Measurements from ENCODE around the gene TFEC.
"Not testable (repeated sequence)": the region's sequence is repeated elsewhere in the genome, so short reads cannot be mapped to it uniquely, and the experiment has no call there.

Gene TFEC

GRCh38 chr7:116064179-116064578 is 33.6 kb upstream of the TFEC start:
- H4K20me1 ChIP-seq (ENCODE audit: low read depth, low read length) = no peaks in the 10 kb centered on the region
- H3K27ac ChIP-seq (ENCODE audit: low read depth, low read length) = no peak overlapping the region
- no peak overlapping the region for H3K9ac ChIP-seq (ENCODE audit: low read length)
- H3K9me2 ChIP-seq (replicated peaks; ENCODE audit: insufficient read depth, low read length) = no peaks in the 10 kb centered on the region; the same call in 1 of the 2 replicates
- no peak overlapping the region for H3K4me3 ChIP-seq (ENCODE audit: insufficient read depth, low read length, poor library complexity, severe bottlenecking)
- no peak overlapping the region for H2AFZ ChIP-seq (ENCODE audit: low read depth, low read length, severe bottlenecking)
- TF ChIP-seq CTCF (IDR thresholded peaks at IDR 0.05; ENCODE audit: insufficient read depth, low read length, poor library complexity, severe bottlenecking) (no peak), EZH2phosphoT487 (conservative IDR thresholded peaks at IDR 0.05; ENCODE audit: low read length) (no peak)
- H3K36me3 ChIP-seq (ENCODE audit: low read length) = no peaks in the 10 kb centered on the region
- no peaks in the 10 kb centered on the region for H3K79me2 ChIP-seq (ENCODE audit: insufficient read depth, low read length)
- no peaks in the 10 kb centered on the region for H3K27me3 ChIP-seq (ENCODE audit: low read length)
- H3F3A ChIP-seq (ENCODE audit: insufficient read depth) = no peaks in the 10 kb centered on the region
- no peaks in the 10 kb centered on the region for H3K9me3 ChIP-seq (ENCODE audit: insufficient read depth, low read length)
- no peak overlapping the region for H3K4me2 ChIP-seq (ENCODE audit: low read depth, low read length, poor library complexity, severe bottlenecking)

GRCh38 chr7:116062666-116063065 is 32.1 kb upstream of the TFEC start:
- Histone ChIP-seq H3K36me3 (ENCODE audit: low read length) (no peaks in the 10 kb centered on the region), H3F3A (ENCODE audit: insufficient read depth) (no peaks in the 10 kb centered on the region), H3K4me2 (ENCODE audit: low read depth, low read length, poor library complexity, severe bottlenecking) (no peak overlapping the region), H4K20me1 (ENCODE audit: low read depth, low read length) (no peaks in the 10 kb centered on the region), H3K9me2 (replicated peaks; ENCODE audit: insufficient read depth, low read length) (no peaks in the 10 kb centered on the region; the same call in 1 of the 2 replicates), H3K27ac (ENCODE audit: low read depth, low read length) (no peak overlapping the region), H3K9ac (ENCODE audit: low read length) (no peak overlapping the region), H3K79me2 (ENCODE audit: insufficient read depth, low read length) (no peaks in the 10 kb centered on the region), H3K4me3 (ENCODE audit: insufficient read depth, low read length, poor library complexity, severe bottlenecking) (no peak overlapping the region), H2AFZ (ENCODE audit: low read depth, low read length, severe bottlenecking) (no peak overlapping the region), H3K9me3 (ENCODE audit: insufficient read depth, low read length) (no peaks in the 10 kb centered on the region), H3K27me3 (ENCODE audit: low read length) (no peaks in the 10 kb centered on the region)
- TF ChIP-seq CTCF (IDR thresholded peaks at IDR 0.05; ENCODE audit: insufficient read depth, low read length, poor library complexity, severe bottlenecking) = no peak
- no peak for TF ChIP-seq EZH2phosphoT487 (conservative IDR thresholded peaks at IDR 0.05; ENCODE audit: low read length)

- no peaks in the 10 kb centered on the region for H3F3A ChIP-seq (ENCODE audit: insufficient read depth)
- H3K79me2 ChIP-seq (ENCODE audit: insufficient read depth, low read length) = no peaks in the 10 kb centered on the region
- no peak overlapping the region for H2AFZ ChIP-seq (ENCODE audit: low read depth, low read length, severe bottlenecking)
- no peak overlapping the region for H3K4me3 ChIP-seq (ENCODE audit: insufficient read depth, low read length, poor library complexity, severe bottlenecking)
- no peaks in the 10 kb centered on the region for H3K9me2 ChIP-seq (replicated peaks; ENCODE audit: insufficient read depth, low read length)
- no peaks in the 10 kb centered on the region for H4K20me1 ChIP-seq (ENCODE audit: low read depth, low read length)
- no peaks in the 10 kb centered on the region for H3K9me3 ChIP-seq (ENCODE audit: insufficient read depth, low read length)
- no peak overlapping the region for H3K27ac ChIP-seq (ENCODE audit: low read depth, low read length)
- no peaks in the 10 kb centered on the region for H3K27me3 ChIP-seq (ENCODE audit: low read length)
- no peak overlapping the region for H3K4me2 ChIP-seq (ENCODE audit: low read depth, low read length, poor library complexity, severe bottlenecking)
- TF ChIP-seq EZH2phosphoT487 (conservative IDR thresholded peaks at IDR 0.05; ENCODE audit: low read length) (no peak), CTCF (IDR thresholded peaks at IDR 0.05; ENCODE audit: insufficient read depth, low read length, poor library complexity, severe bottlenecking) (no peak)
- H3K36me3 ChIP-seq (ENCODE audit: low read length) = no peaks in the 10 kb centered on the region
- no peak overlapping the region for H3K9ac ChIP-seq (ENCODE audit: low read length)
These were observed 21.4 kb upstream of the TFEC start for GRCh38 chr7:116052006-116052405.

GRCh38 chr7:116047261-116047660 is 16.7 kb upstream of the TFEC start:
- not testable (repeated sequence) for H3F3A ChIP-seq (ENCODE audit: insufficient read depth); H3K4me3 ChIP-seq (ENCODE audit: insufficient read depth, low read length, poor library complexity, severe bottlenecking); H3K9me2 ChIP-seq (replicated peaks; ENCODE audit: insufficient read depth, low read length); H3K36me3 ChIP-seq (ENCODE audit: low read length); H3K9me3 ChIP-seq (ENCODE audit: insufficient read depth, low read length); H2AFZ ChIP-seq (ENCODE audit: low read depth, low read length, severe bottlenecking); H3K79me2 ChIP-seq (ENCODE audit: insufficient read depth, low read length); H3K4me2 ChIP-seq (ENCODE audit: low read depth, low read length, poor library complexity, severe bottlenecking); H3K27ac ChIP-seq (ENCODE audit: low read depth, low read length); H4K20me1 ChIP-seq (ENCODE audit: low read depth, low read length); H3K27me3 ChIP-seq (ENCODE audit: low read length); H3K9ac ChIP-seq (ENCODE audit: low read length)

Data from SU-DHL-6 (cell line).